Parathyroid adenoma (tissue), 2 donors: ENCODE data around the gene CNTNAP2.

Source experiments
- H2AFZ ChIP-seq: fragments of 300-600 bp; sonication (generic); one replicate; pipeline ENCODE4 v1.7.0; 2017; ENCODE audit warnings: antibody characterized with exemption, mild to moderate bottlenecking
- H3K27ac ChIP-seq: fragments of 300-600 bp; sonication (generic); one replicate; pipeline ENCODE4 v1.7.0; 2017
- H3K27me3 ChIP-seq: fragments of 300-600 bp; sonication (generic); one replicate; pipeline ENCODE4 v1.7.0; 2017; ENCODE audit warnings: low read length; ENCODE audit not compliant: control insufficient read depth, insufficient read depth
- H3K36me3 ChIP-seq: fragments of 300-600 bp; sonication (generic); one replicate; pipeline ENCODE4 v1.7.0; 2017; ENCODE audit warnings: low read length; ENCODE audit not compliant: control insufficient read depth, insufficient read depth
- H3K4me1 ChIP-seq: fragments of 300-600 bp; sonication (generic); one replicate; pipeline ENCODE4 v1.7.0; 2017; ENCODE audit warnings: control low read depth
- H3K4me2 ChIP-seq: fragments of 300-600 bp; sonication (generic); one replicate; pipeline ENCODE4 v1.7.0; 2017; ENCODE audit warnings: low read length
- H3K4me3 ChIP-seq: fragments of 300-600 bp; sonication (generic); one replicate; pipeline ENCODE4 v1.7.0; 2017; ENCODE audit warnings: low read depth, low read length
- H3K79me2 ChIP-seq: fragments of 300-600 bp; sonication (generic); one replicate; pipeline ENCODE4 v1.7.0; 2017; ENCODE audit warnings: control low read depth
- H3K9ac ChIP-seq: fragments of 300-600 bp; sonication (generic); one replicate; pipeline ENCODE4 v1.7.0; 2017; ENCODE audit warnings: mild to moderate bottlenecking
- H3K9me3 ChIP-seq: fragments of 300-600 bp; sonication (generic); one replicate; pipeline ENCODE4 v1.7.0; 2017; ENCODE audit warnings: low read length; ENCODE audit not compliant: control insufficient read depth
- TF ChIP-seq, protein P1 (sequence below): fragments of 300-600 bp; sonication (generic); IDR thresholded peaks from one replicate; pipeline ENCODE4 v1.7.0; 2017; ENCODE audit warnings: antibody characterized with exemption, mild to moderate bottlenecking
- donor health status: primary hyperparathyroidism.

CNTNAP2 gene

DNA sequence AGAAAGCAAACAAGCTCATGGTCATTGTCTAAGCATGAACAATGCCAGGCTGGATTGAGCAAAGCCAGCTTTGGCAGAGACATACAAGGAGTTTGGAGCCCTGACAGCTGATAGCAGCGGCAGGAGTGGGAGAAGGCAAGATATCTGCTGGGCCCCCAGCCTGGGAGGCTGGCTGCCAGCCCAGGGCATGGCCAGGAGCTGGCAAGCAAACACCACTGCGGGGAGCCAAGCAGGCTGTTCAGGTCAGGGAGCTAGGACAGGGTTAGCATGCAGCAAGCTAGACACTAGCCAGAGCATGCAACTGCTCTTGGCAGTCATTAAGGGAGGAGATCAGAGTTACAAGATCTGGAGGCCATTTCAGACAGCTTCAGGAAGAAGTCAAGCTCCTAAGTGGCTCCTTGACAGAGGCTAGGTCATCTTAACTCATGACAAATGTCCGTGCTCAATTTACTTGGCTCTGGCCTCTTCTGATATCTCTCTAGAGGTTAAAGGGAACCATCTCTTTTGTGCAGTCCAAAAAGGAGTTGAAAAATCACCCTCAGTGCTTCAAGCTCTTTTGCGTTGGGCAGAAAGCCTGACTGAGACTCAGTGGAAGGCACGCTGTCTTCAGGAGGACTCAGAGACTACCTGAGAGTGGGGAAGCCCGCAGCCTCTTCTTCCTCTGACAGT, 2037.1 kb downstream of the CNTNAP2 start:
- Histone ChIP-seq H2AFZ (no peak overlapping the region), H3K4me1 (no peaks in the 10 kb centered on the region), H3K4me2 (no peak overlapping the region), H3K36me3 (no peaks in the 10 kb centered on the region), H3K27ac (no peak overlapping the region), H3K9me3 (no peaks in the 10 kb centered on the region), H3K79me2 (no peaks in the 10 kb centered on the region), H3K4me3 (no peak overlapping the region), H3K9ac (no peak overlapping the region), H3K27me3 (no peaks in the 10 kb centered on the region)
- TF ChIP-seq, protein P1, sequence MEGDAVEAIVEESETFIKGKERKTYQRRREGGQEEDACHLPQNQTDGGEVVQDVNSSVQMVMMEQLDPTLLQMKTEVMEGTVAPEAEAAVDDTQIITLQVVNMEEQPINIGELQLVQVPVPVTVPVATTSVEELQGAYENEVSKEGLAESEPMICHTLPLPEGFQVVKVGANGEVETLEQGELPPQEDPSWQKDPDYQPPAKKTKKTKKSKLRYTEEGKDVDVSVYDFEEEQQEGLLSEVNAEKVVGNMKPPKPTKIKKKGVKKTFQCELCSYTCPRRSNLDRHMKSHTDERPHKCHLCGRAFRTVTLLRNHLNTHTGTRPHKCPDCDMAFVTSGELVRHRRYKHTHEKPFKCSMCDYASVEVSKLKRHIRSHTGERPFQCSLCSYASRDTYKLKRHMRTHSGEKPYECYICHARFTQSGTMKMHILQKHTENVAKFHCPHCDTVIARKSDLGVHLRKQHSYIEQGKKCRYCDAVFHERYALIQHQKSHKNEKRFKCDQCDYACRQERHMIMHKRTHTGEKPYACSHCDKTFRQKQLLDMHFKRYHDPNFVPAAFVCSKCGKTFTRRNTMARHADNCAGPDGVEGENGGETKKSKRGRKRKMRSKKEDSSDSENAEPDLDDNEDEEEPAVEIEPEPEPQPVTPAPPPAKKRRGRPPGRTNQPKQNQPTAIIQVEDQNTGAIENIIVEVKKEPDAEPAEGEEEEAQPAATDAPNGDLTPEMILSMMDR = no peak

DNA sequence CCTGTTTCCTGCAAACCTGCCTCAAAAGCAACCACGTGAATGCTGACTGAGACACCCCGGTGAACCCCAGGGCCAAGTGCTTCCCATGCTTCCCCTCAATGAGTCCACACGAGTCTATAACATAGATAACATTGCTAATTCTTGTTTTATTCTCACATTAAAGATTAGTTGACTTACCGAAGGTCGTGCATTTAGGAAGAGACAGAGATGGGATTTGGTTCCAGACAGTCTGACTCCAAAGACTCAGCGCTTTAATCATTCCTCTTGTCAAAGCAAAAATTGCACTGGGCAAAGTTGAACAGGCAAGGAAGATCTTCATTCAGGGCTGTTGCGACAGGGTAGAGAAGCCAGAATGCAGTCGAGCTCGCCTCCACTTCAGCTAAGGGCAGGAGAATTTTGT, 2038.4 kb downstream of the CNTNAP2 start:
- no peaks in the 10 kb centered on the region for H3K79me2 ChIP-seq

DNA sequence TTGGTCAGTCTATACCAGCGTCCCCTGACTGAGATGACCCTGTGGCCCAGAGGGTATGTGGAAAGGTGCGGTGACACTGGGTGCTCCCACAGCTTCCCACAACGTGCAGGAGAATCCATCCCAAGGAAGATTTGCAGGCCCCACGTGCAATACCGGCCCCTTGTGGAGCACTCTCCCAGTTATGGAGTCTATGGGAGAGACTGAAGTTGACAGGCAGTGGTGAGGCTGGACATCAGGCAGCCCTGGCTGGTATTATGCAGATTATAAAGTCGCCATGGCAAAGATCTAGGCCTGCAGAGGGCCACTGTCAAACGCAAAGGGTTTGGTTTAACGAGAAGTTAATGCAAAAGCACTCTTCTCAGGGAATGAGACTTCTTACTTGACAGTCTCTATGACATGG, 2039.2 kb downstream of the CNTNAP2 start:
- Histone ChIP-seq H2AFZ (no peak overlapping the region), H3K27me3 (no peaks in the 10 kb centered on the region), H3K27ac (no peak overlapping the region), H3K9ac (no peak overlapping the region), H3K79me2 (no peaks in the 10 kb centered on the region), H3K4me3 (no peak overlapping the region), H3K4me1 (no peaks in the 10 kb centered on the region), H3K4me2 (no peak overlapping the region), H3K36me3 (no peaks in the 10 kb centered on the region), H3K9me3 (no peaks in the 10 kb centered on the region)
- TF ChIP-seq, protein P1 = no peak

More for the DNA sequence above, 2038.4 kb downstream of the CNTNAP2 start:
- Histone ChIP-seq H3K9me3 (no peaks in the 10 kb centered on the region), H3K9ac (no peak overlapping the region), H3K4me2 (no peak overlapping the region), H3K36me3 (no peaks in the 10 kb centered on the region), H2AFZ (no peak overlapping the region), H3K27me3 (no peaks in the 10 kb centered on the region), H3K4me3 (no peak overlapping the region), H3K4me1 (no peaks in the 10 kb centered on the region), H3K27ac (no peak overlapping the region)
- TF ChIP-seq, protein P1 = no peak

DNA sequence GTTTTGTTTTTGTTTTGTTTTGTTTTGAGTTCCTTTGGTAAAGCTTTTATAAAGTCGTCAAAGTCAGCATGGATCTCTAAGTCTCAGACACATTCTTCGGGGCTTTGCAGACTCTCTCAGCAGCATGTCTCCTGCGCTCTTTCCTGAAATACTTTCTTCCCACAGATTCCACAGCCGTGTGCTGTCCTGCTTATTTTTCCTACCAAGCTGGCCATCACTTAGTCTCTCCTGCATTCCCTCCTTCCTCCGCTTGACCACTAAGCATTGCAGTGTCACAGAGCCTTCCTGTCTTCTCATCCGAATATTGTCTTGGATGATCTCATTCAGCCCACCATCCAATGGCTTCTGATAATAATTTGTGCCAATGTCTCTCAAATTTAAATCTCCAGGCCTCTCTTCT, 2039.6 kb downstream of the CNTNAP2 start:
- Histone ChIP-seq H3K4me2 (no peak overlapping the region), H3K79me2 (no peaks in the 10 kb centered on the region), H2AFZ (no peak overlapping the region), H3K9ac (no peak overlapping the region), H3K4me3 (no peak overlapping the region), H3K4me1 (no peaks in the 10 kb centered on the region), H3K27ac (no peak overlapping the region), H3K27me3 (no peaks in the 10 kb centered on the region), H3K36me3 (no peaks in the 10 kb centered on the region), H3K9me3 (no peaks in the 10 kb centered on the region)
- TF ChIP-seq, protein P1 = no peak

DNA sequence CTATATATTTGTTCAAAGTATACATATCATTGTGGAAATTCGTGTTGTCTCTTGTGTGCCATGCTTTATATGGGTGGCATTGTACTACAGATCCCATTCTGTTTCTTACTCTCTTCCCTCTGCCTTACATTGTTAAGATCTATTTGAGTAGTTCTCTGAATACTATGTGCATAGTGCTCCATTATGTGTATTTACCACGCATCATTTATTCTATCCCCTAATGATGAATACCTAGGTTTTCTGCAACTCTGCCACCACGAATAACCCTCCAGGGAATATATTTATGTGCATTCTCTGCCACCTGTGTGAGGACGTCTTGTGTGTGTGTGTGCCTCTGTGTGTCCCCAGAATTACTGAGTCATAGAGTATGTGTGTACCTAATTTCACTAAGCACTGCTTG, 2042.7 kb downstream of the CNTNAP2 start:
- H2AFZ ChIP-seq = no peak overlapping the region
- H3K4me1 ChIP-seq = no peaks in the 10 kb centered on the region
- H3K79me2 ChIP-seq = no peaks in the 10 kb centered on the region
- TF ChIP-seq, protein P1 = no peak
- no peaks in the 10 kb centered on the region for H3K27me3 ChIP-seq
- no peak overlapping the region for H3K4me2 ChIP-seq
- H3K27ac ChIP-seq = no peak overlapping the region
- no peak overlapping the region for H3K4me3 ChIP-seq
- no peaks in the 10 kb centered on the region for H3K9me3 ChIP-seq
- no peak overlapping the region for H3K9ac ChIP-seq
- no peaks in the 10 kb centered on the region for H3K36me3 ChIP-seq
